CD14-positive monocyte (primary cell): ENCODE data around the gene CARMIL3. TPM values are rescaled to one million over a fixed set of nuclear protein-coding genes. Genes with fewer than 3 reads are reported as not detected.
"Not testable (repeated sequence)": the region's sequence is repeated elsewhere in the genome, so short reads cannot be mapped to it uniquely, and the experiment has no call there.

Experiments
- DNase-seq, 3 donors: peaks; one replicate each; pipeline ENCODE4 v3.0.0-alpha.2; 2011 to 2022
- H2AFZ ChIP-seq: 2 replicates; pipeline ENCODE4 v1.6.0; 2012; ENCODE audit warnings: mild to moderate bottlenecking, low read depth, low read length, inconsistent platforms; ENCODE audit not compliant: insufficient read depth, poor library complexity, severe bottlenecking
- H3K27ac ChIP-seq, 2 donors: 1 replicate in 1 of 2; 2 replicates in 1 of 2; pipeline ENCODE4 v1.5.1; 2012 to 2013; ENCODE audit warnings: low read length in 2 of 2, control low read depth in 1 of 2, inconsistent platforms in 1 of 2, low read depth in 1 of 2, mild to moderate bottlenecking in 1 of 2
- H3K27me3 ChIP-seq, 2 donors: one replicate each; pipeline versions ENCODE4 v1.6.0 to v1.6.1; 2011 to 2013; ENCODE audit warnings: low read length in 2 of 2; ENCODE audit not compliant: control insufficient read depth in 2 of 2, insufficient read depth in 2 of 2
- H3K36me3 ChIP-seq, 2 donors: replicated peaks in 1 of 2; 1 replicate in 1 of 2; 2 replicates in 1 of 2; pipeline versions ENCODE4 v1.5.1 to v1.6.1; 2012 to 2013; ENCODE audit warnings: low read length in 2 of 2, control low read depth in 1 of 2, inconsistent platforms in 1 of 2, mild to moderate bottlenecking in 1 of 2; ENCODE audit not compliant: insufficient read depth in 2 of 2, control insufficient read depth in 1 of 2
- H3K4me1 ChIP-seq, 2 donors: 1 replicate in 1 of 2; 2 replicates in 1 of 2; pipeline versions ENCODE4 v1.5.1 to v1.6.1; 2012 to 2013; ENCODE audit warnings: low read length in 2 of 2, control low read depth in 1 of 2, inconsistent platforms in 1 of 2, mild to moderate bottlenecking in 1 of 2, moderate library complexity in 1 of 2; ENCODE audit not compliant: insufficient read depth in 2 of 2, control insufficient read depth in 1 of 2
- H3K4me2 ChIP-seq: replicated peaks from 2 replicates; pipeline ENCODE3; 2012; ENCODE audit warnings: low read length, moderate library complexity, mild to moderate bottlenecking; ENCODE audit not compliant: poor library complexity, severe bottlenecking; ENCODE audit errors: extremely low read depth
- H3K4me3 ChIP-seq, 3 experiments: fragments of 200-600 bp in 1 of 3; sonication (generic) in 1 of 3; replicated peaks in 1 of 3; 1 replicate in 2 of 3; 2 replicates in 1 of 3; pipeline ENCODE4 v1.5.1; 2011 to 2013; ENCODE audit warnings: low read length in 3 of 3, mild to moderate bottlenecking in 3 of 3, control low read depth in 2 of 3, low read depth in 2 of 3, inconsistent platforms in 1 of 3, moderate library complexity in 1 of 3
- H3K79me2 ChIP-seq: 2 replicates; pipeline ENCODE4 v1.6.0; 2012; ENCODE audit warnings: mild to moderate bottlenecking, control low read depth, inconsistent platforms, low read length, moderate library complexity; ENCODE audit not compliant: insufficient read depth
- H3K9ac ChIP-seq: 2 replicates; pipeline ENCODE4 v1.6.0; 2017; ENCODE audit warnings: low read length, mild to moderate bottlenecking; ENCODE audit not compliant: insufficient read depth, poor library complexity, severe bottlenecking
- H3K9me3 ChIP-seq, 2 donors: replicated peaks in 1 of 2; 1 replicate in 1 of 2; 2 replicates in 1 of 2; pipeline versions ENCODE4 v1.5.1 to v1.6.1; 2012 to 2013; ENCODE audit warnings: low read length in 2 of 2, control low read depth in 1 of 2; ENCODE audit not compliant: control insufficient read depth in 1 of 2, insufficient read depth in 1 of 2
- H4K20me1 ChIP-seq: 2 replicates; pipeline ENCODE4 v1.6.0; 2012; ENCODE audit warnings: mild to moderate bottlenecking, low read length, control low read depth, moderate library complexity; ENCODE audit not compliant: insufficient read depth
- H3K27ac Mint-ChIP-seq, 7 donors: one replicate each; pipeline ENCODE4 v1.8.0; 2020; ENCODE audit warnings: mild to moderate bottlenecking in 7 of 7, mixed read lengths in 7 of 7, moderate library complexity in 6 of 7, inconsistent platforms in 2 of 7
- H3K27me3 Mint-ChIP-seq, 3 donors: one replicate each; pipeline ENCODE4 v1.8.0; 2021 to 2022; ENCODE audit warnings: low read depth in 3 of 3, mild to moderate bottlenecking in 3 of 3, mixed read lengths in 3 of 3, moderate library complexity in 3 of 3, inconsistent platforms in 1 of 3
- H3K36me3 Mint-ChIP-seq, 2 donors: one replicate each; pipeline ENCODE4 v1.8.0; 2020; ENCODE audit warnings: mixed read lengths in 2 of 2, inconsistent platforms in 1 of 2, mild to moderate bottlenecking in 1 of 2
- H3K4me1 Mint-ChIP-seq: one replicate; pipeline ENCODE4 v1.8.0; 2020; ENCODE audit warnings: mild to moderate bottlenecking, mixed read lengths
- H3K4me3 Mint-ChIP-seq, 2 donors: one replicate each; pipeline ENCODE4 v1.8.0; 2020; ENCODE audit warnings: mild to moderate bottlenecking in 2 of 2, mixed read lengths in 2 of 2, moderate library complexity in 1 of 2
- H3K9me3 Mint-ChIP-seq, 7 donors: one replicate each; pipeline ENCODE4 v1.8.0; 2020 to 2022; ENCODE audit warnings: mixed read lengths in 7 of 7, mild to moderate bottlenecking in 6 of 7, moderate library complexity in 6 of 7, inconsistent platforms in 2 of 7
- WGBS: methylation state at CpG from one replicate; pipeline ENCODE4 v1.1.5; 2013; ENCODE audit warnings: missing lambda C conversion rate; ENCODE audit not compliant: insufficient coverage; 5-methylcytosine and 5-hydroxymethylcytosine counted together
- intact Hi-C, 2 donors: fragments of 100-400 bp; cut with micrococcal nuclease; formaldehyde crosslinking; loops; one replicate each; pipeline versions ENCODE4 v1.15.0 to v1.15.1; 2023
- polyA plus RNA-seq, 3 donors: library from polyadenylated mRNA; depleted of rRNA in 1 of 3; unstranded in 2 of 3; stranded (reverse) in 1 of 3; fragments of 300-500 nt in 2 of 3; fragments of >200 nt in 1 of 3; fragmentation: Illumina TruSeq in 2 of 3; gene quantifications; 1 replicate in 2 of 3; 2 replicates in 1 of 3; pipeline ENCODE4 v1.2.3, GENCODE V29; 2012 to 2021
- TF ChIP-seq, protein P1 (sequence below): fragments of 200-600 bp; IDR thresholded peaks from one replicate; pipeline ENCODE4 v1.8.0; 2022; ENCODE audit warnings: antibody characterized with exemption, mild to moderate bottlenecking

Gene CARMIL3
- polyA plus RNA-seq, 3 donors = 1.0 TPM; not detected in 2

DNA sequence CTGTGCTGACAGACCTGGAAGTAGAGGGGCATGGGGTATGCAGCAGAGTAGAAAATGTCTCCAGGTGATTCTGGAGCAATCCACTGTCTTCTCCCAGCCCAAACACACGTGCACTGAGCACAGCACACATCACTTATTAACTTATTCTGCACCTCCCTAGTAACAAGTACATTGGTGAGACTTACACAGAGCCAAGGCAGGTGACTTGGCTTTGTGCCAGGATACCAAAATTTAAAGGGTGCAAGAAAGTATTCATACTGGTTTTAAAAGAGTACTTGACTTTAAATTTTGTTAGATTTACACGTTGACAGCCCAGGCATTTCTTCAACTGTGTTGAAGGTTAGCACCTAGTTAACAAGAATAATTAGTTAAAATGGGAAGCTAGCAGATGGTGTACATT, 11.1 kb upstream of the CARMIL3 start:
- Histone ChIP-seq H3K27me3 (no peaks in the 10 kb centered on the region), H3K4me3 (no peak overlapping the region), H2AFZ (no peak overlapping the region), H3K27ac (no peak overlapping the region), H3K9me3 (no peaks in the 10 kb centered on the region), H3K79me2 (no peaks in the 10 kb centered on the region), H3K36me3 (no peaks in the 10 kb centered on the region), H3K9ac (no peak overlapping the region), H3K4me1 (peaks cover 14 to 24% of the 10 kb centered on the region in 2 donors), H4K20me1 (no peaks in the 10 kb centered on the region), H3K4me2 (no peak overlapping the region)
- DNase-seq = no peak
- H3K4me3 Mint-ChIP-seq = no peak overlapping the region
- H3K9me3 Mint-ChIP-seq = peaks cover 0 to 7% (median 0%) of the 10 kb centered on the region in 7 donors
- TF ChIP-seq, protein P1, sequence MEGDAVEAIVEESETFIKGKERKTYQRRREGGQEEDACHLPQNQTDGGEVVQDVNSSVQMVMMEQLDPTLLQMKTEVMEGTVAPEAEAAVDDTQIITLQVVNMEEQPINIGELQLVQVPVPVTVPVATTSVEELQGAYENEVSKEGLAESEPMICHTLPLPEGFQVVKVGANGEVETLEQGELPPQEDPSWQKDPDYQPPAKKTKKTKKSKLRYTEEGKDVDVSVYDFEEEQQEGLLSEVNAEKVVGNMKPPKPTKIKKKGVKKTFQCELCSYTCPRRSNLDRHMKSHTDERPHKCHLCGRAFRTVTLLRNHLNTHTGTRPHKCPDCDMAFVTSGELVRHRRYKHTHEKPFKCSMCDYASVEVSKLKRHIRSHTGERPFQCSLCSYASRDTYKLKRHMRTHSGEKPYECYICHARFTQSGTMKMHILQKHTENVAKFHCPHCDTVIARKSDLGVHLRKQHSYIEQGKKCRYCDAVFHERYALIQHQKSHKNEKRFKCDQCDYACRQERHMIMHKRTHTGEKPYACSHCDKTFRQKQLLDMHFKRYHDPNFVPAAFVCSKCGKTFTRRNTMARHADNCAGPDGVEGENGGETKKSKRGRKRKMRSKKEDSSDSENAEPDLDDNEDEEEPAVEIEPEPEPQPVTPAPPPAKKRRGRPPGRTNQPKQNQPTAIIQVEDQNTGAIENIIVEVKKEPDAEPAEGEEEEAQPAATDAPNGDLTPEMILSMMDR = no peak
- intact Hi-C loops = no loop called here
- peaks cover 0 to 3% of the 10 kb centered on the region in 2 donors for H3K36me3 Mint-ChIP-seq
- WGBS = 100% methylated on average over 1 of the region's 2 CpGs
- peaks cover 29% of the 10 kb centered on the region for H3K4me1 Mint-ChIP-seq
- peaks cover 0 to 1% (median 0%) of the 10 kb centered on the region in 3 donors for H3K27me3 Mint-ChIP-seq
- H3K27ac Mint-ChIP-seq = no peak overlapping the region

DNA sequence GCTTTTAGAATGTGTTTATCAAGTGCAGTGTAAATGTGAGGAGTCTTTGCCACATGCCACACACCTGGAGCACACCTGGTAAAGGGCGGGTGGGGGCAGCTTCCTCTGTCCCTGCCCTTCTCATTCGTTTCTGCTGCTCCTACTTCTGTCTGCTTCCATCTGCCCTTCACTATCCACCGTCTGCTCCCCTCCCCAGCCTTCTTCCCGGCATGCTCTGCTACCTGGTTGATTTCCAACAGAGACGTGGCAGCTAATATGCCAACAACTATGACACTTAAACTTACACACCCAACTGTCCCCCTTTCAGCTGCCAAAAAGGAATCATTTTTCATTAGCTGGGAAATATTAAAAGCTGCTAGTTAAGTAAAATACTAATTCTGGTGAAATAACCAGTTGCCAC, 9.1 kb upstream of the CARMIL3 start:
- peaks cover 0 to 1% (median 0%) of the 10 kb centered on the region in 3 donors for H3K27me3 Mint-ChIP-seq
- intact Hi-C loops = no loop called here
- no peak for DNase-seq
- TF ChIP-seq, protein P1 = no peak
- Histone ChIP-seq H3K9me3 (no peaks in the 10 kb centered on the region), H2AFZ (no peak overlapping the region), H3K4me3 (no peak overlapping the region), H4K20me1 (no peaks in the 10 kb centered on the region), H3K9ac (no peak overlapping the region), H3K4me1 (peaks cover 11 to 13% of the 10 kb centered on the region in 2 donors), H3K27me3 (no peaks in the 10 kb centered on the region), H3K79me2 (no peaks in the 10 kb centered on the region), H3K36me3 (no peaks in the 10 kb centered on the region), H3K4me2 (no peak overlapping the region), H3K27ac (no peak overlapping the region)
- H3K4me1 Mint-ChIP-seq = peaks cover 16% of the 10 kb centered on the region
- H3K9me3 Mint-ChIP-seq = peaks cover 0 to 7% (median 0%) of the 10 kb centered on the region in 7 donors
- H3K4me3 Mint-ChIP-seq = peak overlapping the region in 1 of 2 donors; percentile 2
- 81% methylated on average over 4 of the region's 5 CpGs for WGBS
- no peak overlapping the region for H3K27ac Mint-ChIP-seq
- H3K36me3 Mint-ChIP-seq = peaks cover 0 to 3% of the 10 kb centered on the region in 2 donors

DNA sequence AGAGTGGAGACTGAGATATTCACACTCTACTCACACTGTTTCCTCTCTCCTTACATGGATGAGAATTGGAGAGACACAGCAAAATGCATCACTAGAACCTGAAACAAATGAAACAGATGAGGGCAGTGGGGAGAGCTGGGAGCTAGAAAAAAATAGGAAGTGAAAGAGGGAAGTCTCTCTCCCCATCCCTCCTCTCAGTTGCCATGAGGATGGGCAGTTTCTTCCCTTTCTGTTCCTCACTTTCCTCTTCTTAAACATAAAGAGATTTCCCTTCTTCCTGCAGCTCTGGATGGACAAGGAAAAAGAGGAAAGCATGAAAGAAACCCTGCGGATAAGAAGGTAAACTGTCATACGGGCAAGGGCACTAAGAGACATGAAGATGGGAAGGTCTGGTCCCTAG, 2.8 kb upstream of the CARMIL3 start:
- H3K36me3 ChIP-seq, H3K4me3 ChIP-seq, H3K9me3 ChIP-seq, H3K36me3 Mint-ChIP-seq, H3K27ac ChIP-seq, H3K79me2 ChIP-seq, H3K9me3 Mint-ChIP-seq, intact Hi-C loops, H3K9ac ChIP-seq, H4K20me1 ChIP-seq, H2AFZ ChIP-seq: not testable (repeated sequence)
- Histone ChIP-seq H3K27me3 (peaks cover 0 to 19% of the 10 kb centered on the region in 2 donors), H3K4me2 (peak overlapping the region; percentile 29), H3K4me1 (peaks cover 39 to 47% of the 10 kb centered on the region in 2 donors)
- H3K27ac Mint-ChIP-seq = peak overlapping the region; percentile 27 to 89 (median 80)
- peaks cover 46% of the 10 kb centered on the region for H3K4me1 Mint-ChIP-seq
- peak; percentile 30 to 62 (median 61) for DNase-seq
- peaks cover 13 to 27% (median 19%) of the 10 kb centered on the region in 3 donors for H3K27me3 Mint-ChIP-seq
- no CpG with 5 or more reads among the region's 2 CpGs for WGBS
- peak overlapping the region in 1 of 2 donors; percentile 70 for H3K4me3 Mint-ChIP-seq
